ENCODE measurements around the gene PSMA3.
"Not testable (repeated sequence)": the region's sequence is repeated elsewhere in the genome, so short reads cannot be mapped to it uniquely, and the experiment has no call there.

PSMA3 gene

GRCh38 chr14:58258156-58258555, 13.5 kb downstream of the PSMA3 start:
- no peak for TF ChIP-seq MAX (IDR thresholded peaks at IDR 0.05; ENCODE audit: low read depth, low read length)
- no peak for TF ChIP-seq MYC (IDR thresholded peaks at IDR 0.05; ENCODE audit: low read depth, low read length)
- no peak for TF ChIP-seq CTCF (IDR thresholded peaks at IDR 0.05; ENCODE audit: low read depth, low read length)
- TF ChIP-seq POLR2A (IDR thresholded peaks at IDR 0.05; ENCODE audit: extremely low read depth, insufficient read length) = no peak
- no peak for DNase-seq (ENCODE audit: low read depth)
- H3K4me3 ChIP-seq (ENCODE audit: low read depth, low read length) = no peak overlapping the region

- H3K4me3 ChIP-seq (ENCODE audit: low read depth, low read length); DNase-seq (ENCODE audit: low read depth): not testable (repeated sequence)
Measured at GRCh38 chr14:58262005-58262404, 17.4 kb downstream of the PSMA3 start.

GRCh38 chr14:58265401-58265800, 20.8 kb downstream of the PSMA3 start:
- H3K4me3 ChIP-seq (ENCODE audit: low read depth, low read length) = no peak overlapping the region
- no peak for DNase-seq (ENCODE audit: low read depth)
- TF ChIP-seq MYC (IDR thresholded peaks at IDR 0.05; ENCODE audit: low read depth, low read length) (no peak), MAX (IDR thresholded peaks at IDR 0.05; ENCODE audit: low read depth, low read length) (no peak), POLR2A (IDR thresholded peaks at IDR 0.05; ENCODE audit: extremely low read depth, insufficient read length) (no peak), CTCF (IDR thresholded peaks at IDR 0.05; ENCODE audit: low read depth, low read length) (no peak)

- no peak for DNase-seq (ENCODE audit: low read depth)
- TF ChIP-seq POLR2A (IDR thresholded peaks at IDR 0.05; ENCODE audit: extremely low read depth, insufficient read length) = no peak
- TF ChIP-seq MYC (IDR thresholded peaks at IDR 0.05; ENCODE audit: low read depth, low read length) = no peak
- TF ChIP-seq MAX (IDR thresholded peaks at IDR 0.05; ENCODE audit: low read depth, low read length) = no peak
- TF ChIP-seq CTCF (IDR thresholded peaks at IDR 0.05; ENCODE audit: low read depth, low read length) = no peak
- H3K4me3 ChIP-seq (ENCODE audit: low read depth, low read length) = no peak overlapping the region
Measured at GRCh38 chr14:58270628-58271027, 26.0 kb downstream of the PSMA3 start.

- no peak overlapping the region for H3K4me3 ChIP-seq (ENCODE audit: low read depth, low read length)
- TF ChIP-seq POLR2A (IDR thresholded peaks at IDR 0.05; ENCODE audit: extremely low read depth, insufficient read length) = no peak
- no peak for TF ChIP-seq MAX (IDR thresholded peaks at IDR 0.05; ENCODE audit: low read depth, low read length)
- no peak for TF ChIP-seq MYC (IDR thresholded peaks at IDR 0.05; ENCODE audit: low read depth, low read length)
- no peak for TF ChIP-seq CTCF (IDR thresholded peaks at IDR 0.05; ENCODE audit: low read depth, low read length)
- DNase-seq (ENCODE audit: low read depth) = peak; percentile 25
Measured at GRCh38 chr14:58272588-58273372, 28.1 kb downstream of the PSMA3 start.

- TF ChIP-seq MAX (IDR thresholded peaks at IDR 0.05; ENCODE audit: low read depth, low read length) (no peak), CTCF (IDR thresholded peaks at IDR 0.05; ENCODE audit: low read depth, low read length) (no peak), POLR2A (IDR thresholded peaks at IDR 0.05; ENCODE audit: extremely low read depth, insufficient read length) (no peak), MYC (IDR thresholded peaks at IDR 0.05; ENCODE audit: low read depth, low read length) (no peak)
- no peak overlapping the region for H3K4me3 ChIP-seq (ENCODE audit: low read depth, low read length)
- peak; percentile 21 for DNase-seq (ENCODE audit: low read depth)
Measured at GRCh38 chr14:58274881-58275280, 30.2 kb downstream of the PSMA3 start.
